ENCODE data around the gene CSMD2.

Gene CSMD2

DNA sequence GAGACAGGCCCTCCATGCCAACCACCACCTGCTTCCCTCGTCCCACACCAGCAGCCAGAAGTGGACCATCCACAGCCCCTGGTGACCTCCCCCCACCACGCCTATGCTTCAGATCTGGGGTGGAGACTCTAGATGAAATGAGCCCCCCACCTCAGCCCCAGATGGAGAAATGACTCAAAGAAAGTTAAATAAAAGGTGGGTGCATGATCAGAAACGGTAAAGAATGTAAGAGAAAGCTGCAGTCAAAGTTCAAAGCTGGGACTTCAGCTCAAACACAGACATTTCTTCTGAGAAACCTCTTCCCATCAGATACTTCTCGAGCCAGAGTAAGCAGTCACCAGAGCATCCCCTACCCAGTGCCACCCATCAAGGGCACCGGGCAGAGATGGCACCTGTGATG is 344.2 kb downstream of the CSMD2 start:
- no peak for TF ChIP-seq CTCF (IDR thresholded peaks at IDR 0.05; ENCODE audit: low read depth, low read length, missing control alignments)
- DNase-seq (ENCODE audit: low read depth), result no peak

GRCh38 chr1:33819913-33820311 is 345.1 kb downstream of the CSMD2 start:
- H3K4me3 ChIP-seq (ENCODE audit: low read depth, low read length), result no peak overlapping the region
- no peak for TF ChIP-seq CTCF (IDR thresholded peaks at IDR 0.05; ENCODE audit: low read depth, low read length, missing control alignments)
- no peak for DNase-seq (ENCODE audit: low read depth)

More for the DNA sequence above, 344.2 kb downstream of the CSMD2 start:
- no peak overlapping the region for H3K4me3 ChIP-seq (ENCODE audit: low read depth, low read length)

- no peak overlapping the region for H3K4me3 ChIP-seq (ENCODE audit: low read depth, low read length)
- TF ChIP-seq CTCF (IDR thresholded peaks at IDR 0.05; ENCODE audit: low read depth, low read length, missing control alignments), result no peak
- no peak for DNase-seq (ENCODE audit: low read depth)
These were observed 345.6 kb downstream of the CSMD2 start for GRCh38 chr1:33819290-33819912.

DNA sequence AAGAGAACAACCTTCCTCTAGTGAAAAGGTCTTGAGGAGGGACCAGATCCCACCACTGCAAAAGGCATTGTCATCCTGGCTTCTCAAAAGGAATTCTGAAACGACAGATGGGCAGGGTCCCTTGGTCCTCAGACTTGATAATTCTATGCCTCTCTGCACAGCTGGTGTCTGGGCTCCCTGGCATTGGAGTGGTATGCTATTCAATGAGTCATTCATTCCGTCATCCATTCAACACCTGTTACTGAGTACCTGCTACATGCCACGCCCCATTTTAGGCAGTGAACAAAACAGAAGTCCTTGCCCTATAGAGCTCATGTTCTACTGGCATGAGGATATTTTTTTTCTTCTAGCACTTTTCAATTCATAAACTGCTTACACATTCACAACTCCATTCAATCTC is 347.0 kb downstream of the CSMD2 start:
- no peak overlapping the region for H3K4me3 ChIP-seq (ENCODE audit: low read depth, low read length)
- TF ChIP-seq CTCF (IDR thresholded peaks at IDR 0.05; ENCODE audit: low read depth, low read length, missing control alignments), result no peak
- DNase-seq (ENCODE audit: low read depth), result no peak

- TF ChIP-seq CTCF (IDR thresholded peaks at IDR 0.05; ENCODE audit: low read depth, low read length, missing control alignments), result no peak
- DNase-seq (ENCODE audit: low read depth), result no peak
- H3K4me3 ChIP-seq (ENCODE audit: low read depth, low read length), result no peak overlapping the region
These were observed 350.0 kb downstream of the CSMD2 start for GRCh38 chr1:33815061-33815460.

GRCh38 chr1:33814166-33814565 is 350.9 kb downstream of the CSMD2 start:
- no peak overlapping the region for H3K4me3 ChIP-seq (ENCODE audit: low read depth, low read length)
- TF ChIP-seq CTCF (IDR thresholded peaks at IDR 0.05; ENCODE audit: low read depth, low read length, missing control alignments), result no peak
- DNase-seq (ENCODE audit: low read depth), result no peak

GRCh38 chr1:33810571-33810970 is 354.5 kb downstream of the CSMD2 start:
- H3K4me3 ChIP-seq (ENCODE audit: low read depth, low read length), result no peak overlapping the region
- no peak for DNase-seq (ENCODE audit: low read depth)
- no peak for TF ChIP-seq CTCF (IDR thresholded peaks at IDR 0.05; ENCODE audit: low read depth, low read length, missing control alignments)
